Measurements from ENCODE around the gene CHIA.
"Not testable (repeated sequence)": the region's sequence is repeated elsewhere in the genome, so short reads cannot be mapped to it uniquely, and the experiment has no call there.

CHIA gene

DNA sequence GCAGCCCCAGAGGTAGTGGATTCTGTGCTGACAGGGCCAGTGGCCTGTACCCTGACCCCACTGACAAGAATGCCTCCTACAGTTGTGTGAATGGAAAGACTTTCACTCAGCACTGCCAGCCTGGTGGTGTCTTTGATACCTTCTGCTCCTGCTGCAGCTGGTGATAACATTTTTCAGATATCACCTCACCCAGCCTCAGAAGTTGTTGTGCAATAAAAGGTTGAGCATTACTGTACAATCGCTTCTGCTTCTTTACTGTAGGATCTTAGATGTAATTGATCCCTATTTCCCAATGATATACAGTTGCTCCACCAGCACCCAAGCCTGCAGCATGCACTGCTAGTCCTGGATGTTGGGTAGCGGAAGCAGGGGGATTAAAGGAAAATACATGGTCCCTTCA is 4.8 kb upstream of the CHIA start:
- DNase-seq (ENCODE audit: low spot score): no peak

DNA sequence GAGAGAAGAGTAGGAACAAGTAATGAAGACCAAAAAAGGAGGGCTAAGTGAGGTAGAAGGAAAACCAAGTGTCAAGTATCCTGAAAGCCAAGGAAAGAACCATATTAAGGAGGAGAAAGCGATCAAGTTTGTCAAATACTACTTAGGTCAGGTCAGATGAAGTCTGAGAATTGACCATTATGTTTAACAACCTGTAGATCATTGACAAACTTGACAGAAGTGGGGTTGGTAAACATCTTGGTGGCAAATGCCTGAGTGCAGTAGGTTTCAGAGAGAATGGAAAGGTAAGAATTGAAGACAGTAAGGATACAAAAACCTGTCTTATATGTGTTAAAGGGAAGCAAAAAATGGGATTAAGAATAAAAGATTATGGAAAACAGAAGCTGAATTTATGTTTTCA is 3.7 kb upstream of the CHIA start:
- no peak for DNase-seq (ENCODE audit: low spot score)

DNA sequence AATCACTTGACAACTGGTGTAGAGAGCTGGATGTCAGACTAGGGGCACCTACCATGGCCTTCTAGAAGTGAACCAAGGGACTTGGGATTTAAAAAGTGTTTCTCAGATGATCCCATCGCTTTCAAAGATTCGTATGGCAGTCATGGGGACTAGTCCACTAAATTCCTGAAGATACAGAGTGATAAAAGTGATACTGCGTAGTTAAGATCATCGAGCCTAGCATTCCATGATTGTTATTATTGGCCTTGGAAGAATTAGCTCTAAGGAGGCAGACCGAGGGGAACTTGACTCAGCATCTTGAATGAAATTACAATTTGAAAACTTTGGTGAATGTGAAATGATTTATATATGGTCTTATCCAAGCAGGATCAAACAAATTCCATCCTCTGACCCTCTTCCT is 1.3 kb upstream of the CHIA start:
- DNase-seq (ENCODE audit: low spot score): no peak

DNA sequence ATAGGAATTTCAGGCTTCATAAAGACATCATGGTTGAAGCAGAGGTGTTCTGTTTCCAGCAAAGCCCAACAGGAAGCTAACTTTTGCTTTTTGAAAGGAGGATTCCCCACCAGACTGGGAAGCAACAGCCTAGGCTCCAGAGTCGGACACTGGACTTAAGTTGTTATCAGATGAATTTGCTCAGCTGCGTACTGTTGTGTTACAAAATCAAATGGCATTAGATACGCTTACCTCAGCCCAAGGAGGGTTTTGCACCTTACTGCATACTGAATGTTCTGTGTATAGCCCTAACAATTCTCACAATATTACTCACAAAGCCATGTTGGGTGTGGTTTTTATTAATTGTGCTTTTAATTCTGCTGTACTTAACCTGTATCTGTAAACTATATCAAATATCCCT is 547 bp upstream of the CHIA start:
- DNase-seq (ENCODE audit: low spot score): no peak

DNA sequence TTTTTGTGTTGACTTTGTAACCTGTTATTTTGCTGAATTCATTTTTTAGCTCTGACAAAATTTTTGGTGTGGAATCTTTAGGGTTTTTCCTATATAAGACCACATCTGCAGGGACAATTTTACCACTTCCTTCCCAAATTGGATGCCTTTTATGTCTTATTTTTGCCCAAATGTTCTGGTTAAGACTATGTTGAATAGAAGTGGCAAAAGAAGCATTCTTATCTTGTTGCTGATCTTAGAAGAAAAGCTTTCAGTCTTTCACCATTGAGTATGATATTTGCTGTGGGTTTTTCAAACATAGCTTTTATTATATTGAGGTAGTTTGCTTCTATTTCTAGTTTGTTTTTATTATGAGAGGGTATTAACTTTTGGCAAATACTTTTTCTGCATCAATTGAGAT is 3.7 kb downstream of the CHIA start:
- no peak for DNase-seq (ENCODE audit: low spot score)

DNA sequence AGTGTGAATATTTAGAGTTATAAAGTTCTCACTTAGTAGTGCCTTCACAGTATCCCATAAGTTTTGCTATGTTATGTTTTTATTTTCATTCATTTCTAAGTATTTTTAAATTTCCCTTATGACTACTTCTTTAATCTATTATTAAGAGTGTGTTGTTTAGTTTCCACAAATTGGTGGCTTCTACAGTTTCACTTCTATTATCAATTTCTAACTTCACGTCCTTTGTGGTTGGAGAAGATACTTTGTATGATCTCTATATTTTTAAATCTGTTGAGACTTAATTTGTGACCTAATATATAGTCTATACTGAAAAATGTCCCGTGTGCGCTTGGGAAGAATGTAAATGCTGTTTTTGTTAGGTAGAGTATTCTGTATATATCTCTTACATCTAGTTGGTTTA is 11.7 kb downstream of the CHIA start:
- DNase-seq (ENCODE audit: low spot score): no peak

DNA sequence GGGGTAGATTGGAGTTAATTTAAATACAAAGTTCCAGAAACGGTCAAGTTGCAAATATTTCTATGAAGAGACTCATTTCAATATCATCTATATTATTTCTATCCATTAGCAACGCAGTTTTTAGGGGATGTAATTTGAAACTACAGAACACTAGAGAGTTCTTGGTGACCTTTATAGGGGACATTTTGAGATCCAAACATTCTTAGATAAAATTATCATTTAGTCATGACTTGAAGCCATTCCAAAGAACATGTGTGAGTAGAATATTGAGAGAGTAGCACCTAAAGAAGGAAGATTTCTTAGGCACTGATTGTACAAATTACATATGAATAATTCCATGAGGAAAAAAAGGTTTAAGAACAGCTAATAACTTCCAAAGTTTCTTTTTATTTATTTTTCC is 19.0 kb downstream of the CHIA start:
- DNase-seq (ENCODE audit: low spot score): no peak

DNA sequence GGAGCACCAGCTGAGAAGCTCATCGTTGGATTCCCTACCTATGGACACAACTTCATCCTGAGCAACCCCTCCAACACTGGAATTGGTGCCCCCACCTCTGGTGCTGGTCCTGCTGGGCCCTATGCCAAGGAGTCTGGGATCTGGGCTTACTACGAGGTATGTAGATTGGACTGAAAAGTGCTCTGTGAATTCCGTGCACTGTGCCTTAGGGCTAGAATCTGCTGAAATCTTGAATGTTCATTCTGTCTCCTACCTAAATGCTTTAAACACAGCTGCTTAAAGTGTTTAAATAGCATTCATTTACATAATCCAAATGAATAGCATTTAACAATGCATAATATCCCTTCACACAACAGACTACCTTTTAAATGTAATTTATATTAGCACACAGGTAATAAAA is 27.9 kb downstream of the CHIA start:
- DNase-seq (ENCODE audit: low spot score): no peak

DNA sequence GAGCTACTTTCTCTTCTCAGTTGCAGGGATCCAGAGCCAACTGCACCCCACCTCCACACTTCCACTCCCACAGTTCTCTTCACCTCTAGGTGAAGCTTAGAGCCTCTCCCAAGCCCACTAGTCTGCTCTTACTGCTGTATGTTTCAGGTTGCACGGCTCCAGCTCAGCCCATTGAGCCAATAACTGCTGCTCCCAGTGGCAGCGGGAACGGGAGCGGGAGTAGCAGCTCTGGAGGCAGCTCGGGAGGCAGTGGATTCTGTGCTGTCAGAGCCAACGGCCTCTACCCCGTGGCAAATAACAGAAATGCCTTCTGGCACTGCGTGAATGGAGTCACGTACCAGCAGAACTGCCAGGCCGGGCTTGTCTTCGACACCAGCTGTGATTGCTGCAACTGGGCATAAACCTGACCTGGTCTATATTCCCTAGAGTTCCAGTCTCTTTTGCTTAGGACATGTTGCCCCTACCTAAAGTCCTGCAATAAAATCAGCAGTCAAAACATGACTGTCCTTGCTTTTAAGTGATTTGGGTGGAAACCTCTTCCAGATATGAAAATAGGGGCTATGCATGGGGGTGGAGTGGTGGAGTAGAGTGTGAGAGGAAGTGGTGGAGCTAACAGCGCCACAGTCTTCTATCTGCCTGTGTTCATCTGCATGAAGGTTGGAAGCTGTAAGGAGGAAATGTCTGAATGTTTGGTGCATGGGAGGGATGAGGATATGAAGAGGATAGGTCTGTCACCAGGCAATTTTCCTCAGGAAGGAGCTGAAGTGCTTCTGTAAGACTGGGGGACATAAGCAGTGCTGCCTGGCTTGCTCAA is 29.6 kb downstream of the CHIA start:
- no peak for DNase-seq (ENCODE audit: low spot score)

DNA sequence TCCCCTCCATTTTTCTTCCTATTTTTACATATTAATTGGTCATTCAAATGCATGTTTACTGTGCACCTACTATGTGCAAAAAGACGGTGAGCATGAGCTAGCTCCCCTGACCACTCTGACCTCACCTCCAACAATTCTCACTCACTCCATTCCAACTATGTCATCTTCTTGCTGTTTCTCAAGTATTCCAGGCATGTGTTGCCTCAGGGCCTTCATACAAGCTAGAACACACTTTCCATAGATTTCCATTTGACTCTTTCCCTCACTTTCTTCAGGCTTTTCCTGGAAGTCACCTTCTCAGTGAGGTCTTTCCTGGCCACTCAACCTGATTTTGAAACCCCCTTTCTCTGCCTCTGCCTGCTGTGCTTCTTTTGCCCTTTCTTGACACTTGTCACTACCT is 32.6 kb downstream of the CHIA start:
- DNase-seq (ENCODE audit: low spot score): no peak

DNA sequence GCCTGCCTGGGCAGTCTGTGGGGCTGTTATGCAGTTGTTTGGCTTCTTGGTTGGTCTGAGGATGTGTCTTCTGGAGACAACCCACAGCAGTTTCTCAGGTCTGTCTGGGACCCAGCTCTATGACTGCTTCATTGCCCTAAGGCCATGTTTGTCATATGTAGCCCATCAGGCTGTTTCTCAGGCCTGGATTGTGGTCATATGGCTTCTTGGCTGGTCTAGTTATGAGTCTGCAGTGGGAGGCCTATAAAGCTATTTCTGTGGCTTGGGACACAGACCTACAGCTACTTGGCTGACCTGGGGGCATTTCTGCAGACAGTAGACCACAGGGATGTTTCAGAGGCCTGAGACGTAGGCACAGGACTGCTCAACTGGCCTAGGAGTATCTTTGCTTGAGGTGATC is 41.5 kb downstream of the CHIA start:
- no peak for DNase-seq (ENCODE audit: low spot score)

DNA sequence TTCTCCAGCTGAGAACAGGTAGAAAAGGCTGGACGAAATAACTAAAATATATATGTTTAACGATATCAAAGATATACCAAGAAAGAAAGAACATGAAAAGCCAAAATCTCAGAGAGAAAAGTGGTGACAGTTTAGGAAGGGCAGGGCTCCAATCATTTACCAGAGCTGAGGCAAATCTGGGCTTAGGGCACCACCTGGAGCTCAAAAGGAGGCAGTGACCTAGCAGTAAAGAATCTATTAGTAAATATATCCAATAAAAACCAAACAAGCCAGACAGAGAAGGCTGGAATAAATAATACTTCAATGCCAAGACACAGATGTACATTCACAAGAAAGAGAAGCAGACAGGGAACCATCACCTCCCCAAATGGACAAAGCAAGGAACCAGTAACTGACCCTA is 43.5 kb downstream of the CHIA start:
- DNase-seq (ENCODE audit: low spot score): peak; percentile 47

DNA sequence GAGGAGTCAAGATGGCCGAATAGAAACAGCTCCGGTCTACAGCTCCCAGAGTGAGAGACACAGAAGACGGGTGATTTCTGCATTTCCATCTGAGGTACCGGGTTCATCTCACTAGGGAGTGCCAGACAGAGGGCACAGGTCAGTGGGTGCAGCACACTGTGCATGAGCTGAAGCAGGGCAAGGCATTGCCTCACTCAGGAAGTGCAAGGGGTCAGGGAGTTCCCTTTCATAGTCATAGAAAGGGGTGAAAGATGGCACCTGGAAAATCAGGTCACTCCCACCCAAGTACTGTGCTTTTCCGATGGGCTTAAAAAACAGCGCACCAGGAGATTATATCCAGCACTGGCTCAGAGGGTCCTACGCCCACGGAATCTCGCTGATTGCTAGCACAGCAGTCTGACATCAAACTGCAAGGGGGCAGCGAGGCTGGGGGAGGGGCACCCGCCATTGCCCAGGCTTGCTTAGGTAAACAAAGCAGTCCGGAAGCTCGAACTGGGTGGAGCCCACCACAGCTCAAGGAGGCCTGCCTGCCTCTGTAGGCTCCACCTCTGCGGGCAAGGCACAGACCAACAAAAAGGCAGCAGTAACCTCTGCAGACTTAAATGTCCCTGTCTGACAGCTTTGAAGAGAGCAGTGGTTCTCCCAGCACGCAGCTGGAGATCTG is 44.7 kb downstream of the CHIA start:
- not testable (repeated sequence) for DNase-seq (ENCODE audit: low spot score)

DNA sequence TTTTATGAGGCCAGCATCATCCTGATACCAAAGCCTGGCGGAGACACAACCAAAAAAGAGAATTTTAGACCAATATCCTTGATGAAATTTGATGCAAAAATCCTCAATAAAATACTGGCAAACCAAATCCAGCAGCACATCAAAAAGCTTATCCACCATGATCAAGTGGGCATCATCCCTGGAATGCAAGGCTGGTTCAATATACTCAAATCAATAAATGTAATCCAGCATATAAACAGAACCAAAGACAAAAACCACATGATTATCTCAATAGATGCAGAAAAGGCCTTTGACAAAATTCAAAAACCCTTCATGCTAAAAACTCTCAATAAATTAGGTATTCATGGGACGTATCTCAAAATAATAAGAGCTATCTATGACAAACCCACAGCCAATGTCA is 48.2 kb downstream of the CHIA start:
- not testable (repeated sequence) for DNase-seq (ENCODE audit: low spot score)

DNA sequence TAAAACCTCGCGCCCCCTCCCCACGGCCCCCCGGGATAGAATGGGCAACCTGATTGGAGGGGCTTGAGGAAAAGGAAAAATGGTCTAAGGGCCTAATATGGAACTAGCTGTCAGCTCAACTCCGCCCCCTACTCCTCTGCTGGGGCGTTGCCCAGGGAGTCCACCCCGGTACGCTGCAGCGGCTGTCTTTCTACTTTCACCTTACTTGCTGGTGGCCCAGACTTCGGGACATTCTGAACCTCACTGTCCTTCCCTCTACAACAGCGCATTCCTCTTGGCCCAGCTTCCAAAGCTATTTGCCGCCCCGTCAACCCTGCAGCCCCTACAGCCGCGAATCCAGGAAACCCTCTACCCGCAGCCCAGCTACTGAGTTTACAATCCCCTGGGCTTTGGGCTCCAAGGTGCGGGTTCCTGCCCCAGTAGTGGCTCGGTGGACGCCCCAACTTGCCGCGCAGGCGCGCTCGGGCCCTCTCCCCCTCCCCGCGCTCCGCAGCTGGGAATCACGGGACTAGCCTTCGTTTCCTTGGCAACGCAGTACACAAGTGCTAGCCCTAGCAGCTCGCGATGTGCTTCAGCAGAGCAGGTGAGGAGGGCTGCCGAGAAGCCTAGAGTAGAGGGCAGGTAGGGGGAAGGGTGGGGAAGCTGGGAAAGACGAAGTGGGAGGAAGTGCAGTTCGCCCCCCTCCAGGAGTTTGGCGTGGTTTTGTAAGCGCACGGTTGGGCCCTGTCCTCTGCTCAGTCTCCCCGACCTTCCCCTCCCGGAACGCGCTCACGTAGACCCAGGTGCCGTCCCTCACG is 55.6 kb downstream of the CHIA start:
- peak; percentile 87 for DNase-seq (ENCODE audit: low spot score)

DNA sequence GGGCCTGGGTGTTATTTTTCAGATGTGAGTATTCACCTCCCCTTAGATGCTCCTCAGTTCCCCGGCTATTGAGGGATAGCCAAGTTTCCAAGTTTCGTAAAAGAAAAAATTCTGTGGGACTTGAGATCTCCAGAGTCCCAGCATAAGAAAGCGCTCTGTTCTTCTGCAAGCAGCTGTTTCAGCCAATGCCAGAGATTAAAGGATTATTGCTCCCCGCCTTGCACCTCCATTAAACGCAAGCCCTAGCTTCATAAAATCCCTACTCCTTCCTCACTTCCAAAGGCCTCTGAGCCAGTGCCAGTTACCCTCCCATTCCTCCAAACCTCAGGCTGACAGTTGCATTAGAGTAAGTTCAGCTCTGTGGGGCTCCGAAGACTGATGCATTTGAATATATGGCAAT is 56.4 kb downstream of the CHIA start:
- DNase-seq (ENCODE audit: low spot score): peak; percentile 31

DNA sequence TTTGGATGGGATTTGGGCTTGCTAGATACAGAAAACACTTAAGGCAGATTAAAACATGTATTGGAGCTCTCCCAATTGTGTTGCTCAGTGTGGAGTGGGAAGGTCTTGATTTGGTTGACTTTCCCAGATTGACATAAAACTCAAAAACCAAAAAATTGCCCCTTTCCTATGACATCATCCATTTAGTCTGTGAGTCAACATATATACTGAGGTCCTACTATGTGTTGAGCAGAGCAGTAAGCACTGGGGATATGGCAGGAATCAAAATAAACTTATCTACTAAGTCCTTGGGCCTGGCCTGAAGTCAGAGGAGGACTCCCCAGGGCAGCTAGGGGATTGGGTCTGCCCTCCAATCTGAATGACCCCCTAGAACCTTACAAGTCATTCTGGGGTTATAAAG is 61.0 kb downstream of the CHIA start:
- DNase-seq (ENCODE audit: low spot score): no peak

DNA sequence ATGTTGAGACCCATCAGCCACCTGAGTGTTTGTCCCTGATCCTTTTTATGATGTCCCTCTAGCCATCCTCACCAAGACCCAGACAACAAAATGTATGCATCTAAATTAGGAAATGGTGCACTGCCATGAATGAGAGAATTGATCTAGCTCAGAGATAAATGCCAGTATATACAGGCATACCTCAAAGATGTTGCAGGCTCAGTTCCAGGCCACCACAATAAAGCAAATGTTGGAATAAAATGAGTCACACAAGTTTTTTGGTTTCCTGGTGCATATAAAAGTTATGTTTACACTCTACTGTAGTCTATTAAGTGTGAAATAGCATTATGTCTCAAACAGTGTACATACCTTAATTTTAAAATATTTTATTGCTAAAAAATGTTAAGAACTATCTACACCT is 63.9 kb downstream of the CHIA start:
- DNase-seq (ENCODE audit: low spot score): no peak

DNA sequence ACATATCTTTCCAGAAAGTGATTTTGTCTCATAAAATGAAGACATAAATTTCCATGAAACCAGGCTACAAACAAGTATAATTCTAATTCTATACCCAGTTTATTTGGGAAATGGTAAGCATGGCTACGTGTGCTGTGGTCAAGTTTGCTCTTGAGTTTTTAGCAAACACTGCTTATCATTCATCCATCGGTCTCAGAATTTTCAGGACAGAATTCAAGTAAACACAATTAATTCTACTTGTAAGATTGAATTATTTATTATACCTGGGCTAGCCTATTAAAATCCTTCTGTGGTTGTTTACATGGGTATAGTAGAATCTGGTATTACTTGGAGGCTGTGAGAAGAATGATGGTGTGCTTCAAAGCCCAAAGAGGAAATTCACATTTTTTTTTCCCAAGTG is 68.3 kb downstream of the CHIA start:
- no peak for DNase-seq (ENCODE audit: low spot score)

DNA sequence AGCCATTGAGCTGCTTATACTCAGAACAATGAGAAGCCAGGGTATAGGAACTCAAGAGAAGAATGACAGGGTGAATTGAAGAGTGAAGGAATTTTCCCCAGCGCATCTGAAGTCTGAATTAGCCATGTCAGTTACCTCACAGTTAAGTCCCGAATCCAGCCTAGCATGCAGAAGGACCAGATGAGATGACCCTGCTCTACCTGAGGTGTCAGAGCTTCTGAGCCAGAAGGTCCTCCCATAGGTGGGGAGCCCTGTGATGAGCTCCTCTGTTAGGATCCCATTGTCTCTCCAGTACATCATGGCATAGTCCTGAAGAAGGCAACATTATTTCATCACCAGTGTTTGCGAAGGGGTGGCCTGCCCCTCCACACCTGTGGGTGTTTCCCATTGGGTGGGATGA is 68.7 kb downstream of the CHIA start:
- no peak for DNase-seq (ENCODE audit: low spot score)

DNA sequence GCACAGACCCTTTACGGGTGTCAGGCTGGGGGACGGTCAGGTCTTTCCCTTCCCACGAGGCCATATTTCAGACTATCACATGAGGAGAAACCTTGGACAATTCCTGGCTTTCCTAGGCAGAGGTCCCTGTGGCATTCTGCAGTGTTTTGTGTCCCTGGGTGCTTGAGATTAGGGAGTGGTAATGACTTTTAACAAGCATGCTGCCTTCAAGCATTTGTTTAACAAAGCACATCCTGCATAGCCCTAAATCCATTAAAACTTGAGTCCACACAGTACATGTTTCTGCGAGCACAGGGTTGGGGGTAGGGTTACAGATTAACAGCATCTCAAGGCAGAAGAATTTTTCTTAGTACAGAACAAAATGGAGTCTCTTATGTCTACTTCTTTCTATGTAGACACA is 69.6 kb downstream of the CHIA start:
- DNase-seq (ENCODE audit: low spot score): not testable (repeated sequence)

DNA sequence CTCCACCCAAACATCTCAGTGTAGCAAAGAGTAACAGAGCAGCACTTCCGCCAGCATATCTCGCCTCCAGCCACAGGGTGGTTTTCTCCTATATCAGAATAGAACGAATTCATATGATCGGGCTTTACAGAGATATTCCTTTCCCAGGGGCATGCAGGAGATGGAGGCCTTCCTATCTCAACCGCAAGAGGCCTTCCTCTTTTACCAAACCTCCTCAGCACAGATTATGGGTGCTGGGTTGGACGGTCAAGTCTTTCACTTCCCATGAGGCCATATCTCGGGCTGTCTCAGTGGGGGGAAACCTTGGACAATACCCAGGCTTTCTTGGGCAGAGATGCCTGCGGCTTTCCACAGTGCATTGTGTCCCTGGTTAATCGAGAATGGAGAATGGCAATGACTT is 71.1 kb downstream of the CHIA start:
- DNase-seq (ENCODE audit: low spot score): no peak

DNA sequence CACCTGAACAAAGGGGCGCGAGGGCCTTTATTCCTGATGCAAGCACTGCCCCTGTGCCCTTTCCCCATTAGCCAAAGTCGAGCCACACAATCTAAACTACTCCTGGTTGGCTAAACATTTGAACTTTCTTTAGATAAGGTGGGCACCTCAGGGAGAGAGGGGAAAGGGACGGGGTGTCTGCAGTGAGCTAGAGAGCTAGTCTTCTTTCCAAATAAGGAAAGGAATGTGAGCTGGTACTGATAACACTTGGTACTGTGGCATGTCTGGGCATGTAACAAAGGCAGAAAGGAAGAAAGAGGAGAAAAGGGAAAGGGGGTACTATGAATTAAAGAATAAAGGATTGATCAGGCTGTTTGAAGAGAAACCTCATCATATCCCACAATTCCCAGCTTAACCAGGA is 74.0 kb downstream of the CHIA start:
- DNase-seq (ENCODE audit: low spot score): no peak
